Karpas-422 (cell line): ENCODE data around the gene CRIM1. TPM values are rescaled to one million over a fixed set of nuclear protein-coding genes. Genes with fewer than 3 reads are reported as not detected.

Source experiments
- DNase-seq: peaks from one replicate; pipeline ENCODE4 v3.0.0-alpha.2; 2015
- H2AFZ ChIP-seq: fragments of 200-600 bp; sonication (generic); 2 replicates; pipeline ENCODE4 v1.6.1; 2014; ENCODE audit warnings: antibody characterized with exemption, low read length, mixed read lengths
- H3K27ac ChIP-seq: fragments of 200-600 bp; sonication (generic); 2 replicates; pipeline ENCODE4 v1.5.1; 2014; ENCODE audit warnings: mild to moderate bottlenecking, low read length, moderate library complexity
- H3K27me3 ChIP-seq: fragments of 200-600 bp; sonication (generic); 2 replicates; pipeline ENCODE4 v1.6.1; 2014; ENCODE audit warnings: low read length, mixed read lengths
- H3K36me3 ChIP-seq: fragments of 200-600 bp; sonication (generic); 2 replicates; pipeline ENCODE4 v1.6.1; 2014; ENCODE audit warnings: low read length, mixed read lengths; ENCODE audit not compliant: insufficient read depth
- H3K4me1 ChIP-seq: fragments of 200-600 bp; sonication (generic); 2 replicates; pipeline ENCODE4 v1.6.1; 2014; ENCODE audit warnings: mild to moderate bottlenecking, low read length, mixed read lengths
- H3K4me2 ChIP-seq: fragments of 200-600 bp; sonication (generic); 2 replicates; pipeline ENCODE4 v1.6.1; 2014; ENCODE audit warnings: low read length, low read depth, mild to moderate bottlenecking; ENCODE audit not compliant: poor library complexity, severe bottlenecking
- H3K4me3 ChIP-seq: fragments of 200-600 bp; sonication (generic); 2 replicates; pipeline ENCODE4 v1.5.1; 2014; ENCODE audit warnings: mild to moderate bottlenecking, antibody characterized with exemption, low read length, mixed read lengths
- H3K79me2 ChIP-seq: fragments of 200-600 bp; sonication (generic); 2 replicates; pipeline ENCODE4 v1.6.1; 2014; ENCODE audit warnings: mild to moderate bottlenecking, low read length, mixed read lengths
- H3K9ac ChIP-seq: fragments of 200-600 bp; sonication (generic); 2 replicates; pipeline ENCODE4 v1.6.0; 2014; ENCODE audit warnings: low read length
- H3K9me2 ChIP-seq: fragments of 200-600 bp; sonication (generic), shearing (Covaris generic); replicated peaks from 2 replicates; pipeline ENCODE4 v1.6.0; 2014; ENCODE audit warnings: mild to moderate bottlenecking, low read length, moderate library complexity; ENCODE audit not compliant: insufficient read depth
- H3K9me3 ChIP-seq: fragments of 300-700, 200-600 bp; sonication (generic); 2 replicates; pipeline ENCODE4 v1.6.1; 2014; ENCODE audit warnings: low read length, mixed read lengths
- H4K20me1 ChIP-seq: fragments of 200-600 bp; sonication (generic); 2 replicates; pipeline ENCODE4 v1.6.1; 2014; ENCODE audit warnings: mild to moderate bottlenecking, antibody characterized with exemption, low read length, low read depth; ENCODE audit not compliant: insufficient read depth
- total RNA-seq: library from RNA; depleted of rRNA; stranded (reverse); fragments of >200 nt; shearing (Covaris generic); gene quantifications from 2 replicates; pipeline ENCODE4 v1.2.3, GENCODE V29; 2014; ENCODE audit warnings: low replicate concordance

Gene CRIM1
- total RNA-seq, 1 experiment from 2014 or later = not detected

DNA sequence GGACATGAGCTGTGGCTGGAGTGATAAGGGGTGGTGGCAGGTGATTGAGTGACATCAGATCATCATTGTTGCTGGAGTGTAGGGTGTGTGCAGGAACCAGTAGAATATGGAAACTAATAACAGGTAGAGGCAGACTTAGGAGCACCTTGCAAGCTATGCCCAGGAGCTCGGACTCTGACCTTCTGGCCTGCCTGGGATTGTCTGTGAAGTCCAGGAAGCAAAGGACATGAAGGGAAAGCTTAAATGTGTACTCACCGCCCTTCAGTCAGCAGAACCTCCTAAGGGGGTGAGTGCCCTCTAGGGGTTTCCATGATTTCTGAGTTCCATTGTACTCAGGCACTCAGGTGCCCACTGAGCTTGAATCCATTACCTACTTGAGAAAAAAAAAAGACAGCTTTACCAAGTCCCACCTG lies 104.2 kb downstream of the CRIM1 start:
- DNase-seq = no peak
- Histone ChIP-seq H4K20me1 (no peaks in the 10 kb centered on the region), H3K4me1 (no peaks in the 10 kb centered on the region), H3K36me3 (no peaks in the 10 kb centered on the region), H3K4me2 (no peak overlapping the region), H3K9me2 (no peaks in the 10 kb centered on the region), H2AFZ (no peak overlapping the region), H3K9ac (no peak overlapping the region), H3K79me2 (no peaks in the 10 kb centered on the region), H3K4me3 (no peak overlapping the region), H3K27ac (no peak overlapping the region), H3K27me3 (no peaks in the 10 kb centered on the region), H3K9me3 (no peaks in the 10 kb centered on the region)

DNA sequence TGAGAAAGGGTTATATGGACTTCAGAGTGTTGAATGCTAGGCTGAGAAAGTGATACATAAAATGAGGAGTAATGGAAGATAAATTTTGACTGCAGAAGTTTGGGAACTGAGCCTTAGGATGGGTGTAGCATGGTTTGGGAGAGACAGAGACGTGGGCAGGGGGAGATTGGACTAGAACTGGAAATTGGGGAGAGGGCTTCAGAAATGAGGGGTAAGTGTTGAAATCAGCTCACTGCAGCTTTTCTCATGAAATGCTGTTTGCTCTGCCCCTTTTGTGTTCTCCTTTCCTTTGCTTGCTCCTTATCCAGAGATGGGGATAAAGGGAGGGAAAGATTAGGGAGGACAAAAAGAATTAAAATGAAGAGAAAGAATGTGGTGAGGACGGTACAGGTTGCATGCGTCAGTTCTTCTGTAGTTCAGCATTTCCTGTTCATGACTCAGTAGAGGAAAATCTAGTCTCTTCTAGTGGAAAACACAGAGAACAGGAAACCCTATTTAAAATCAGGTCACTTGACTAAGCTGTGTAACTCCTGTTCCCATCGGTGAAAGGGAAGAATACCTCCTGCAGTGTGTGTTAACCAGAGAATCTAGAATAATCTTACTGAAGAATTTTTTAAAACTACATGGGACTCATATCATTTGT lies 105.6 kb downstream of the CRIM1 start:
- H4K20me1 ChIP-seq = no peaks in the 10 kb centered on the region
- no peaks in the 10 kb centered on the region for H3K79me2 ChIP-seq
- H3K4me1 ChIP-seq = no peaks in the 10 kb centered on the region
- no peaks in the 10 kb centered on the region for H3K9me2 ChIP-seq
- no peaks in the 10 kb centered on the region for H3K27me3 ChIP-seq
- H3K4me3 ChIP-seq = no peak overlapping the region
- no peaks in the 10 kb centered on the region for H3K9me3 ChIP-seq
- no peak overlapping the region for H2AFZ ChIP-seq
- DNase-seq = peak; percentile 24
- H3K27ac ChIP-seq = no peak overlapping the region
- H3K36me3 ChIP-seq = no peaks in the 10 kb centered on the region
- no peak overlapping the region for H3K9ac ChIP-seq
- H3K4me2 ChIP-seq = no peak overlapping the region

DNA sequence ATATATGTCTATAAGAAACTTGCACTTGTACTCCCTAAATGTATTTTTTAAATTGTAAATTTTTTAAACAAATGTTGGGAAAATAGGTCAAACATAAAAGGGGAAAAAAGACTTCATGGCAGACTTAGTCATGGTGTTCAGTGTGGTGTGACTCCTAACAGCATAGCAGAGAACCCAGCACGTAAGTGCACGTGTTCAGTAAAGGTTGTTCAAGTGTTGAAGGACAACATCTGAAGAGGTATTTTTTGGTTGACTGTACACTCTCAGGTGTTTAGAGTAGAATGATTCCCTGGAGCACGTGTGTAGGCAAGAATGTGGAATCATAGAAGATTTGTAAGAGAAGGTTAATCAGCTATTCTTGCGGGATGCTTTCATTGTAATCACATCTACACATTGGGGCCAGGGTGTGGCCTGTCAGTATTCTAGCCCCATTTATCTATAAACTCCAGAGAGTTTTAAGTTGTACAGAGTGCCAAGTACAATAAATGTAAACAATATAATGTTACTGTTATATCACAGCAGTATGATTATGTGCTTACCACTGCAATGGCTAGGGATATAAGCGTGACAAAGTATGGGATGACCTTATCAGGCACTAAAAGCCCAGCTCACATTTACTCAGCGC lies 106.8 kb downstream of the CRIM1 start:
- Histone ChIP-seq H3K4me1 (no peaks in the 10 kb centered on the region), H3K79me2 (no peaks in the 10 kb centered on the region), H3K27ac (no peak overlapping the region), H3K9ac (no peak overlapping the region), H3K4me3 (no peak overlapping the region), H3K9me3 (no peaks in the 10 kb centered on the region), H2AFZ (no peak overlapping the region), H3K9me2 (no peaks in the 10 kb centered on the region), H4K20me1 (no peaks in the 10 kb centered on the region), H3K4me2 (no peak overlapping the region), H3K36me3 (no peaks in the 10 kb centered on the region), H3K27me3 (no peaks in the 10 kb centered on the region)
- no peak for DNase-seq

DNA sequence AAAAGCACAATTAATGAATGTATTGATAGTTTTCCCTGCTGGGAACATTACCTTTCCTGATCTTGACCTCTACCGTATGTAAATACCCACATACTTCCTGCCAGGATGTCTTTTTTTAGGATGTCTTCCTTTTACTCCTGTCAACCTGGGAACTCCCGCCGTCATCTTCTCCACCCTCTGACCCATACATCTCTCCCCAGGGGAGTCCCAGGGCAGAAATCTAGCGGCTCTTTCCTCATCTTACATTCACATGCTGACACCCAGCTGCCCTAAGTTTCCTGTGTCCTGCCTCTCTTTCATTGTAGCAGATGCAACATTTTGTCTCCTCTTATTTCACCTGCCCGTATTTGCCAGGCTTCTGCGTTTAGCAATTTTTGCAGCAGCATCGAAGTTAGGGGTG lies 107.8 kb downstream of the CRIM1 start:
- H3K9me3 ChIP-seq = no peaks in the 10 kb centered on the region
- H3K27me3 ChIP-seq = no peaks in the 10 kb centered on the region
- no peaks in the 10 kb centered on the region for H4K20me1 ChIP-seq
- no peak overlapping the region for H3K4me3 ChIP-seq
- H3K27ac ChIP-seq = no peak overlapping the region
- no peaks in the 10 kb centered on the region for H3K4me1 ChIP-seq
- DNase-seq = no peak
- no peak overlapping the region for H3K4me2 ChIP-seq
- H3K79me2 ChIP-seq = no peaks in the 10 kb centered on the region
- H3K9ac ChIP-seq = no peak overlapping the region
- no peaks in the 10 kb centered on the region for H3K36me3 ChIP-seq
- no peaks in the 10 kb centered on the region for H3K9me2 ChIP-seq
- H2AFZ ChIP-seq = no peak overlapping the region

DNA sequence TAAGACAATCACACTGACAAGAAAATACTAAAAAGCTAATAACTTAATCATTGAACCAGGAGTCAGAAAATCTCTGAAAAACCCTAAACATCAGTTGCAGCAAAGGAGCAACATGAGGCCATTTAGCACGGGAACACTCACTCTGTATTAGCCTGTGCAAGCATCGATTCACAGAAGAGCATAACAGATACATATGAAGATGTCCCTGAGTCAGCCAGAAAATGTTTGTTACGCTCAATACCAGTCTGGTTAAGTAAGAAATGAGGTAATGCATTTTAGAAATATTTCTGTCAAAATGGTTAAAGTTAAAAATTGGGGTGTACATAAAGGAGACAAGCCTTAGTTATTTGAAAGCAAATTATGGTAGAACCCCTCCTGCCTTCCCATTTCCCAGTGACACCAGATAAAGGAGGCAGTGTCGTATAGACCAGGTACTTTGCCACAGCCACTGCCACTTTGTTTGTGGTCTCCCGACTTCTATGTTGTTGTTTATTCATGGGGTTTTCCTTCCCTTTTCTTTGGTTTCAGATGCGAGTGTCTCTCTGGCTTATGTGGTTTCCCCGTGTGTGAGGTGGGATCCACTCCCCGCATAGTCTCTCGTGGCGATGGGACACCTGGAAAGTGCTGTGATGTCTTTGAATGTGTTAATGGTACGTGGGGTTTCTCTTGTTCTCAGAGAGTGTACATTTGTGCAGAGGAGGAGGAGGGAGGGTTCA lies 108.6 kb downstream of the CRIM1 start:
- Histone ChIP-seq H3K4me3 (no peak overlapping the region), H3K9ac (no peak overlapping the region), H4K20me1 (no peaks in the 10 kb centered on the region), H3K79me2 (no peaks in the 10 kb centered on the region), H3K27me3 (no peaks in the 10 kb centered on the region), H3K9me2 (no peaks in the 10 kb centered on the region), H3K4me1 (no peaks in the 10 kb centered on the region), H3K36me3 (no peaks in the 10 kb centered on the region), H3K27ac (no peak overlapping the region), H3K9me3 (no peaks in the 10 kb centered on the region), H2AFZ (no peak overlapping the region), H3K4me2 (no peak overlapping the region)
- no peak for DNase-seq

DNA sequence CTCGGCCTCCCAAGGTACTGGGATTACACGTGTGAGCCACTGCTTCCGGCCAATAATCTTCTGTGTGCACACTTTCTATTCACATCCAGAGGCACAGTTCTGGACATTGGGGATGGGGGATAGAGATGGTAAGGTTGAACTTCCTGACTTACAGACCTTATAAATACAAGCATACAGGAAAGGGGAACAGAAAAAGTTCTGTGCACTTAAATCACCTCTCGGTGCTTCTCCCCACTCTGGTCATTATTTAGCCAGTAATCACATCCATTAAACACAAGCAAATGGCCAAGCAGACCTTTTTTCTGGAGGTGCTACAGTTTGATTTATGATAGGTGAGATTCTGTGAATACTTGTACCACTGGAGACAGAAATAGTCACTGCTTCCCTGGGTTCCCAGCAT lies 110.6 kb downstream of the CRIM1 start:
- no peaks in the 10 kb centered on the region for H3K9me2 ChIP-seq
- no peak overlapping the region for H3K9ac ChIP-seq
- no peaks in the 10 kb centered on the region for H3K79me2 ChIP-seq
- H3K27ac ChIP-seq = no peak overlapping the region
- no peaks in the 10 kb centered on the region for H3K27me3 ChIP-seq
- H3K36me3 ChIP-seq = no peaks in the 10 kb centered on the region
- no peaks in the 10 kb centered on the region for H3K4me1 ChIP-seq
- no peak for DNase-seq
- H2AFZ ChIP-seq = no peak overlapping the region
- no peak overlapping the region for H3K4me2 ChIP-seq
- H3K4me3 ChIP-seq = no peak overlapping the region
- no peaks in the 10 kb centered on the region for H4K20me1 ChIP-seq
- H3K9me3 ChIP-seq = no peaks in the 10 kb centered on the region

DNA sequence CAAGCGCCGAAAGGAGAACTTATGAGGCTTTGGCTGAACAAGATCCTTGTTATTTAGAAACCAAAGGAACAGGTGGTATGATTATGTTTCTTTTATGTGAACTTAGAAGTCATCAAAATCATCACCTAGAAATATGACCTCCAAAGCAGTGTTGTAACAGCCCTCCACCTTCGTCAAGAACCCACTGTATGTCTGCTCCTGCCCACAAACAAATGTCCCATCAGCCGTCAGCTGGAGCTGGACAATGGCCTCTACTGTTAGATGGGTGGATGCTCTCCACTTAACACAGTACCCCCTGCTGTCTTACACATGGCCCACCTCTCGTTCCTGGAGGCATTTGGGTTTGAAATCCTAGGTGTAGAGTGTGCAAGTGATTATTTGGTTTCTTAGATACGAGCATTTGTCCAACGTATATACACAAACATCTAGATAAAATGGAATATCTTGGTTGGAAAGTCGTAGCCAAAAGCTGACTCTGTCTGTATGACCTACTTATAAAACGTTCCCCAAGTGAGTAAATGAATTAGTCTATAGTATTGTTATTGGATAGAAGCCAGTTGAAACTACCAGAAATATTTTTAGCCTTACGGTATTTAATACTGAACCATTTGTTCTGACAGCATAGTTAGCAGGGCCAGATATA lies 113.0 kb downstream of the CRIM1 start:
- H3K9ac ChIP-seq = no peak overlapping the region

DNA sequence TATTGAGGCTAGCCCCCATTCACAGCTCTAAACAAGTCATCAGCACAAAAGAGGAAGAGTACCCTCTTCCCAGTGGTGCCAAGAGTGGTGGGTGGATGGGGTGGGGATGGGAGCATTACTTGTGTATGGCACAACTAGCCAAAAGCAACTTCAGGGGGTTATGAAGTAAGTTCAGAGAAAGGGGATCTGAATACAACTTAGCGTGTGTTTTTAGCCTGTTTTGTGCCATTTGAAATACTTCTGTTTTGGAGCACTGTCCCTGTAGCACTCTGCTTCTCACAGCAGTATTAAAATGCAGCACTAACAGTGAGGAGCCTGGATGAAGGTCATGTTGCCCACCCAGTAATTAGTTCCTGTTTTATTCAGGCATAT lies 113.5 kb downstream of the CRIM1 start:
- no peaks in the 10 kb centered on the region for H3K36me3 ChIP-seq
- H2AFZ ChIP-seq = no peak overlapping the region
- H4K20me1 ChIP-seq = no peaks in the 10 kb centered on the region
- H3K9me3 ChIP-seq = no peaks in the 10 kb centered on the region
- H3K4me2 ChIP-seq = no peak overlapping the region
- no peak for DNase-seq
- no peak overlapping the region for H3K9ac ChIP-seq
- H3K9me2 ChIP-seq = no peaks in the 10 kb centered on the region
- no peaks in the 10 kb centered on the region for H3K79me2 ChIP-seq
- H3K27ac ChIP-seq = no peak overlapping the region
- H3K4me3 ChIP-seq = no peak overlapping the region
- H3K4me1 ChIP-seq = no peaks in the 10 kb centered on the region
- H3K27me3 ChIP-seq = no peaks in the 10 kb centered on the region

More for the DNA sequence above, 113.0 kb downstream of the CRIM1 start:
- H3K4me1 ChIP-seq = no peaks in the 10 kb centered on the region
- H3K4me3 ChIP-seq = no peak overlapping the region
- H4K20me1 ChIP-seq = no peaks in the 10 kb centered on the region
- no peaks in the 10 kb centered on the region for H3K27me3 ChIP-seq
- no peaks in the 10 kb centered on the region for H3K36me3 ChIP-seq
- no peak overlapping the region for H2AFZ ChIP-seq
- no peaks in the 10 kb centered on the region for H3K9me3 ChIP-seq
- no peaks in the 10 kb centered on the region for H3K79me2 ChIP-seq
- no peaks in the 10 kb centered on the region for H3K9me2 ChIP-seq
- H3K27ac ChIP-seq = no peak overlapping the region
- no peak for DNase-seq
- no peak overlapping the region for H3K4me2 ChIP-seq
